Cerebellar cortex (tissue), 1 donor: ENCODE measurements around the gene FNDC11.

ENCODE experiments used
- DNase-seq: peaks from one replicate; pipeline ENCODE4 v3.0.0-alpha.2; 2015; ENCODE audit warnings: low spot score

Gene FNDC11

DNA sequence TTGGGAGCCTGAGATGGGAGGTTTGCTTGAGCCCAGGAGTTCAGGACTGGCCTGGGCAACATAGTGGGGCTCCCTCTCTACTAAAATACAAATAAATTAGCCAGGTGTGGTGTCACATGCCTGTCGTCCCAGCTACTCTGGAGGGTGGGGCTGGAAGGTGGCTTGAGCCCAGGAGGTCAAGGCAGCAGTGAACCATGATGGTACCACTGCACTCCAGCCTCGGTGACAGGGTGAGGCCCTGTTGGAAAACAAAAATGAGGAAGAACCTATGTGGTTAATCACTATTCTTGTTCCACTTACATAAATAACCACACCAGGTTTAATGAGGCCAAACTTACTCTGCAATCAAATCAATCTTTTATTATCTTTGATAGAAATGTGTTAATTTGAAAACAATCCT lies 28.0 kb upstream of the FNDC11 start:
- DNase-seq = no peak

- no peak for DNase-seq
Measured at GRCh38 chr20:63527184-63527583, 26.8 kb upstream of the FNDC11 start.

DNA sequence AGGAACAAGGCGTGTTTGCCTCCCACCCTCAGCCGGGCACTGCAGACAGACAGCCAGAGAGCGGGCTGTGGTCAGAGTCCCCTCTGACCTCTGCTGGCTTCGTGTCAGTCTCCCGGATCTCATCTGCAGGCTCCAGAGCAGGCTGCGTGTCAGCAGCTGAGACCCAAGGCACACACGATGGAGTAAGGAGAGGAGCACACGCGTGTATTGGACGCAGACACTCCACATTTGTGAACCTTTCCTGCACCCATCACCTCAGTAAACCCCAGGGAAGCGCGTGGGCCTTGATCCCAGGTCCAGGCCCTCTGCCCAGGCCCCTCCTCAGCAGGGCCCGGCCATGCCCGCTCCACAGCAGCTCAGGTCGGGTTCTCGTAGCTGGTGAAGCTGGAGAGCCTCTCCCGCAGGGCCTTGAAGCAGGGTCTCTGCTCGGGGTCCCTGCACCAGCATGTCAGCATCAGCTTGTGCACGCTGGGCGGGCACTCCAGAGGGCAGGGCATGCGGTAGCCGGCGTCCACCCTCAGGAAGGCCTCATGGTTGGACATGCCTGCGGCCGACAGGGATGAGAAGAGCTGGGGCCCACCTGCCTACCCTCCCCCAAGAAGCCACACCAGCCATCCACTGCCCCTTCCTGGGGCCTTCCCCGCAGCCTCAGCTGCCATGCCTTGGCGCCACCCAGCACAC lies 24.6 kb upstream of the FNDC11 start:
- DNase-seq = no peak

- DNase-seq = no peak
Measured at GRCh38 chr20:63529861-63530787, 23.8 kb upstream of the FNDC11 start.

GRCh38 chr20:63530788-63531160 lies 23.2 kb upstream of the FNDC11 start:
- DNase-seq = no peak

DNA sequence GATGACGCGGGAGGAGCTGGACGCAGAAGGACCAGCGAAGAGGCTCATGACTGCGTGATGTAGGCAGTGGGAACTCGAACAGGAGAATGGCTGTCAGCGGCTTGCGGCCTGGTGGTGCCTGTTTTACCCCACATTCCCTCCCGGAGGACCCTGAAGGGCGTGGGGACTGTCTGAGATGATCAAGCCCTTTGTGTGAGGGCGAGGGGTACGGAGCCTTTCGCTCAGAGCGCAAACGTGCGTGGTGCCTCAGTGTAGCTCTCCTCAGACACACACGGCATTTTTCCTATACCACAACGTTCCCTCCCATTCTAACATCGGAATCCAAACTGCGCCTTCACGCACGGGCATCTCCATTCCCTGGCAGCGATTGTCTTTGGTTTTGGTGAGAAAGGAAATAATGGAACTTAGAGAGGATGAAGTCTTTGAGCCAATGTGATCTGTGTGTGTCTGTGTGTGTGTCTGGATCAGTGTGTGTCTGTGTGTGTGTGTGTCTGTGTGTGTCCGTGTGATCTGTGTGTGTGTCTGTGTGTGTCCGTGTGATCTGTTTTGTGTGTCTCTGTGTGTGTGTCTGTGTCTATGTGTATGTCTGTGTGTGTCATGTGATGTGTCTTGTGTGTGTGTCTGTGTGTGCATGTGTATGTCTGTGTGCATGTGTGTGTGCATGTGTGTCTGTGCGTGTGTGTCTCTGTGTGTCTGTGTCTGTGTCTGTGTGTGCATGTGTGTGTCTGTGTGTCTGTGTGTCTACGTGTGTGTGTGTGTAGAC lies 22.1 kb upstream of the FNDC11 start:
- no peak for DNase-seq

GRCh38 chr20:63532449-63532971 lies 21.4 kb upstream of the FNDC11 start:
- no peak for DNase-seq

DNA sequence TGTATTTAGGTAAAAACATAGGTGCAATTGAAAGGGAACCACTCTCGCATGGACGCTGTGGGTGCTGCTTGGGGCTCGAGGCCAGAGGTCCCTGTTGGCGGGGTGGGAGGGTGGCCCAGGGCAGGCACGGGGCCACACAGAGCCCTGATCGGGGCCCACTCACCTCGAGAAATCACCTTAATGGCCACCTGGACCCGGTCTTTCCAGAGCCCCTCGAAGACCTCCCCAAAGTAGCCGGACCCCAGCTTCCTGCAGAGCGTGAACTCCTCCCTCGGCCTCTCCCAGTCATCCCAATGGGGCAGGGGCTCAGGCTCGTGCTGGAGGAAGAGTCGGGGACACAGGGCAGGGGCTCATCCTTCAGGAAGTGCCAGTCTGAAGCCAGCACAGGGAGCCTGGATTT lies 20.6 kb upstream of the FNDC11 start:
- no peak for DNase-seq

DNA sequence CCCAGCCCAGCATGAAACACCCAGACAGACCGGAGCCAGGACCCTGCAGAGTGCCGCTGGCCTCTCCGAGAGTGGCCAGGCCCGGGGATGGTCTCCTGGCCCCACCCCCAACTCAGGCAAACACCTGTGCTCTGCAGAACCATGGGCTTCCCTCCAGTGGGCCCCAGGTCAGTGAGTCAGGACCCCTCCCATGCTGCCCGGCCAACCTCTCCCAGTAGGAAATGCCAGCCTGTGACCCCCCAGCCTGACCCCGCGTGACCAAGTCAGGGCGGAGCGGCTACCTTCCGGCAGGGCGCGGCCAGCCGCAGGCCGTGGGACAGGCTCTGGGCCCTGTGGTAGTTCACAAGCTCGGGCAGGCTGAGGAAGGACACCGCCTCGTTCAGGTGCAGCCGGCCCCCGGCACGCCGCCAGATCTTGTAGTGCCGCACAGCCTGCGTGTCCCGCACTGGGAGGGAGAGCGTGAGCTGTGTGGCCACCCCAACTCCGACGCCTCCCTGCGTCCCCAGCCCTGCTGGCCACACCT lies 20.0 kb upstream of the FNDC11 start:
- no peak for DNase-seq

DNA sequence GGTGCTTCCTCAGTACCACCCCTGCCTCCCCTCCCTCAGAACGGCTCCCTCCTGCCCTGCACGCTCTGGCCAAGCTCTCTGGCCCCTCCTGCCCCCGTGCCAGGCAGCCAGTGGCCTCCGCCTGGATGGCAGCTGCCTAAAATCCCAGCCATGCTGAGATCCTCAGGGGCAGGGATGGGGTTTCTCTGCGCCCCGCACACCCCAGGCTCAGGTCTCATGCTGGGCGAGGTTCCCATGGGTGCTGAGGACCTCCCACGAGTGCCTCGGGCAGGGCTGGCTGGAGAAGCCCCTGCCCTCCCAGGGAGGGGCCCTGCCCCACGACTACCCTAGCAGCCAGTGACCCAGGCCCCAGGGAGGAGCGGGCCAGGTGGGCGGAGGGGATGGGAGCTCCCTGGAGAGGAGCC lies 19.5 kb upstream of the FNDC11 start:
- DNase-seq = no peak

- no peak for DNase-seq
Measured at GRCh38 chr20:63534831-63535651, 18.9 kb upstream of the FNDC11 start.

- no peak for DNase-seq
Measured at GRCh38 chr20:63536241-63536977, 17.6 kb upstream of the FNDC11 start.

- DNase-seq = no peak
Measured at GRCh38 chr20:63536997-63537524, 16.9 kb upstream of the FNDC11 start, which contains the start of gene PTK6. Gene PTK6 (minus strand): TSS chr20:63537376. CDS start chr20:63537314, 62 bp downstream.

- peak; percentile 83 for DNase-seq
Measured at GRCh38 chr20:63537525-63538203, 16.3 kb upstream of the FNDC11 start.

DNA sequence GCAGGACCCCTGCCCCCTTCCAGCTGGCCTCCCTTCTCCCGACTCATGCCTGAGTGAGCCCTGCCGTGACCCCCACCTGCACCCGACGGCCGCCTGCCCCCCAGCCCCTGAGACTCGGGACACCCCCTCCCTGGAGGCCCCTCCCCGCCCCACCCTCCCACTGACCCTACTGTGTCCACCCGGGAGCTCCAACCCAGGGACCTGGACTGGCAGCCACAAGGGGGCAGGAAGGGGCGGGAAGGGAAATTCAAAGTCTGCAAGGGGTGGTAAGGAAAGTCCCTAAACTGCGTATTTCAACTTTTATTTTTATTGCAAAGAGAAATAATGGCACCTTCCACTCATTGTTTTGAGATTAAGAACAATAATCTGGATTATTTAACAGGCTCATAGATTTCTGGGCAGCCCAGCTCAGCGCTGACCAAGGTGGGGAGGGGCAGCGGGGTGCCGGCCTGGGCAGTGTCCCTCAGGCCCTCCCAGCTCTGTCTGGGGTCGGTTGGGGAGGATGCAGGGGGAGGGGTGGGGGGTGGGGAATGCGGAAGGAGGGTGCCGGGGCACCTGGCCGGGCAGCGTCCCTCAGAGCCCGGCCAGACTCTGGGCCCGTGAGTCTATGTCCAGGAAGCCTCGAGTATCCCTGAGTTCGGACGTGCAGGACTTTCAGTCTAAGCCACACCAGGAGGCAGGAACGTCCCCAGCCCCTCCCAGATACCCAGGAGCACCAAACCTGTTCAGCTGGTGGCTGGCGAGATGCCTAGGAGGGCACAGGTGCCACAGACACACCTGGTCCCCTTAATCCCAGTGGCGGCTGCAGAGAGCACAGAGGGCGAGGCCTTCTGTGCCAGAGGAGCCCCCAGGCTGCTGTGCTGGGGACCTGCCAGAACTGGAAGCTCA lies 15.5 kb upstream of the FNDC11 start:
- no peak for DNase-seq

GRCh38 chr20:63539092-63539430 lies 14.9 kb upstream of the FNDC11 start:
- DNase-seq = no peak

DNA sequence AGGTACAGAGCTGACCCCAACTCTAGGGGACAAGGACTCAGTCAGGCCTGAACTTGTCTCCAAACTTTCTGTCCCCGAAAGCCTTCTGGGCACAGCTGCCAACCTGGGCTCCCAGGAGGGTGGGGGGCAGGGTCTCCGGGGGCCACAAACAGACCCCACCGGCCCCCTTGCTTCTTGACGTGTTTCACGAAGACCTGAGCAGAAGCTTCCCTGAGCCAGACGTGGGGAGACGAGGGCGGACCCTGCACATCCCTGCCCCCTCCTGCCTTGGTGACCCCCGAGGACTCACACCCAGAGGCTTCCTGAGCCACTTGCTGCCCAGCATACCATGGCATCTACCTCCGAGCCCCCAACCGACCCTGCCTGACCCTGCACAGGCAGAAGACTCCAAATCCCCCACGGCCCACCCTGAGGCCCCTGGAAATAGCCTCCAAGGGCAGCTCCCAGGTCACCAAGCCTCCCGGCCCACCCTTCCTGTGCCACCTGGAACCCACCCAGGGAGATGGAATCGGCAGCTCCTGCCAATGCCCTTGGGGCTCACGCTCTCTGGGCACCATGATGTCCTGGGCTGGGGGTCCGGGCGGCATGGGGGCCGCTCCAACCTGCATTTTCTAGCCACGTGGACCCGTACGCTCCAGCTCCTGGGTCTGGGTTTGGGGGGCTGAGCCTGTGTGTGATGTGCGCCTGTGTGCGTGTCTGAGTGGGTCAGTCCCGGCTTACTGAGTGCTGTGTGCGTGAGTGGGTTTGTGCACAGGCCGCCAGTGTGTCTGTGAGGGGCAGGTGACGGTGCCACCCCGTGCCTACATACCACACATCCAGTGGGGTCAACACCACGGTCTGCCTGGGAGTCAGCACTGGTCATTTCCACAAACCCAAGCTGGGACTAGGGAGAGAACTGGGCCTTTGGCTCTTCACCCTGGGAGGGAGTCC lies 14.3 kb upstream of the FNDC11 start:
- DNase-seq = no peak
